ENCODE data around the gene KRTAP19-2.

DNA sequence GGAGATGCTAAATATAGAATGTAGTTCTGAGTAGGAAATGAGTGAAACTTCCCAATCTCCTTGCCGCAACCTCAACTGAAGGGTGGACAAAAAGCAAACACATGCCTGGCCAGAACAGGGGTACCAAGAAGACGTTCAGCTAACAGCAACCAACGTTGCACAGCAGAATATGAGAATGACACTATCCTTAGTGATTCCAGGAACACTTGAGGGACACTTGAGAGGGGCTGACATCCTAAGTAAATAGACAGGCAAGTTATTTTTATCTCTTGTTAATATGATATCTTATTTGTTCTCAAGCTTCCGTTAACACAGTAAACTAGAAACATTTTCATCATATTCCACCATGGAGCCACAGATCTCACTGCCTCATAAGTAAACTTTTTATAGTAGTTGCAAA, 8.0 kb downstream of the KRTAP19-2 start:
- TF ChIP-seq, protein P1, sequence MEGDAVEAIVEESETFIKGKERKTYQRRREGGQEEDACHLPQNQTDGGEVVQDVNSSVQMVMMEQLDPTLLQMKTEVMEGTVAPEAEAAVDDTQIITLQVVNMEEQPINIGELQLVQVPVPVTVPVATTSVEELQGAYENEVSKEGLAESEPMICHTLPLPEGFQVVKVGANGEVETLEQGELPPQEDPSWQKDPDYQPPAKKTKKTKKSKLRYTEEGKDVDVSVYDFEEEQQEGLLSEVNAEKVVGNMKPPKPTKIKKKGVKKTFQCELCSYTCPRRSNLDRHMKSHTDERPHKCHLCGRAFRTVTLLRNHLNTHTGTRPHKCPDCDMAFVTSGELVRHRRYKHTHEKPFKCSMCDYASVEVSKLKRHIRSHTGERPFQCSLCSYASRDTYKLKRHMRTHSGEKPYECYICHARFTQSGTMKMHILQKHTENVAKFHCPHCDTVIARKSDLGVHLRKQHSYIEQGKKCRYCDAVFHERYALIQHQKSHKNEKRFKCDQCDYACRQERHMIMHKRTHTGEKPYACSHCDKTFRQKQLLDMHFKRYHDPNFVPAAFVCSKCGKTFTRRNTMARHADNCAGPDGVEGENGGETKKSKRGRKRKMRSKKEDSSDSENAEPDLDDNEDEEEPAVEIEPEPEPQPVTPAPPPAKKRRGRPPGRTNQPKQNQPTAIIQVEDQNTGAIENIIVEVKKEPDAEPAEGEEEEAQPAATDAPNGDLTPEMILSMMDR (IDR thresholded peaks at IDR 0.05): no peak
- TF ChIP-seq EZH2 (IDR thresholded peaks at IDR 0.05): no peak
- no peak for TF ChIP-seq EZH2phosphoT487 (IDR thresholded peaks at IDR 0.05)

Data from neural progenitor cell (in vitro differentiated cells).